ENCODE results near the gene GRID1. TPM values are rescaled to one million over a fixed set of nuclear protein-coding genes. Genes with fewer than 3 reads are reported as not detected.

GRID1 gene
- total RNA-seq, 1 donor from 2014 or later: not detected

- no peak overlapping the region for H3K4me3 Mint-ChIP-seq
- TF ChIP-seq CTCF (IDR thresholded peaks at IDR 0.05): no peak
- H3K36me3 Mint-ChIP-seq (ENCODE audit: low read depth): no peaks in the 10 kb centered on the region
- no peak overlapping the region for H3K27ac Mint-ChIP-seq
- DNase-seq: no peak
- peaks cover 6% of the 10 kb centered on the region for H3K27me3 Mint-ChIP-seq
- no peaks in the 10 kb centered on the region for H3K9me3 Mint-ChIP-seq
- no peaks in the 10 kb centered on the region for H3K4me1 Mint-ChIP-seq
- ATAC-seq (ENCODE audit: low read depth): no peak
- intact Hi-C loops (cut with micrococcal nuclease): no loop called here
- ChIA-PET POLR2A (no interaction called here), CTCF (no interaction called here)
Observed at GRCh38 chr10:85578860-85579259, 787.7 kb downstream of the GRID1 start.

GRCh38 chr10:85575441-85575840 is 791.2 kb downstream of the GRID1 start:
- Mint-ChIP-seq H3K27me3 (peaks cover 7% of the 10 kb centered on the region), H3K9me3 (no peaks in the 10 kb centered on the region), H3K27ac (no peak overlapping the region), H3K4me1 (no peaks in the 10 kb centered on the region), H3K36me3 (ENCODE audit: low read depth) (no peaks in the 10 kb centered on the region), H3K4me3 (no peak overlapping the region)
- intact Hi-C loops (cut with micrococcal nuclease): no loop called here
- no peak for DNase-seq
- POLR2A ChIA-PET: no interaction called here
- no peak for ATAC-seq (ENCODE audit: low read depth)
- no peak for TF ChIP-seq CTCF (IDR thresholded peaks at IDR 0.05)
- CTCF ChIA-PET: no interaction called here

GRCh38 chr10:85570871-85571270 is 795.7 kb downstream of the GRID1 start:
- Mint-ChIP-seq H3K27ac (no peak overlapping the region), H3K36me3 (ENCODE audit: low read depth) (no peaks in the 10 kb centered on the region), H3K4me1 (no peaks in the 10 kb centered on the region), H3K27me3 (peaks cover 6% of the 10 kb centered on the region), H3K4me3 (no peak overlapping the region), H3K9me3 (no peaks in the 10 kb centered on the region)
- no peak for ATAC-seq (ENCODE audit: low read depth)
- no peak for DNase-seq
- intact Hi-C loops (cut with micrococcal nuclease): no loop called here
- CTCF ChIA-PET: no interaction called here
- POLR2A ChIA-PET: no interaction called here
- TF ChIP-seq CTCF (IDR thresholded peaks at IDR 0.05): no peak

GRCh38 chr10:85565381-85565780 is 801.2 kb downstream of the GRID1 start:
- no peak overlapping the region for H3K4me3 Mint-ChIP-seq
- intact Hi-C loops (cut with micrococcal nuclease): no loop called here
- no peak for TF ChIP-seq CTCF (IDR thresholded peaks at IDR 0.05)
- H3K4me1 Mint-ChIP-seq: no peaks in the 10 kb centered on the region
- POLR2A ChIA-PET: no interaction called here
- no peaks in the 10 kb centered on the region for H3K9me3 Mint-ChIP-seq
- no peak overlapping the region for H3K27ac Mint-ChIP-seq
- H3K27me3 Mint-ChIP-seq: no peaks in the 10 kb centered on the region
- DNase-seq (no peak), ATAC-seq (ENCODE audit: low read depth) (no peak)
- H3K36me3 Mint-ChIP-seq (ENCODE audit: low read depth): no peaks in the 10 kb centered on the region
- CTCF ChIA-PET: no interaction called here

DNA sequence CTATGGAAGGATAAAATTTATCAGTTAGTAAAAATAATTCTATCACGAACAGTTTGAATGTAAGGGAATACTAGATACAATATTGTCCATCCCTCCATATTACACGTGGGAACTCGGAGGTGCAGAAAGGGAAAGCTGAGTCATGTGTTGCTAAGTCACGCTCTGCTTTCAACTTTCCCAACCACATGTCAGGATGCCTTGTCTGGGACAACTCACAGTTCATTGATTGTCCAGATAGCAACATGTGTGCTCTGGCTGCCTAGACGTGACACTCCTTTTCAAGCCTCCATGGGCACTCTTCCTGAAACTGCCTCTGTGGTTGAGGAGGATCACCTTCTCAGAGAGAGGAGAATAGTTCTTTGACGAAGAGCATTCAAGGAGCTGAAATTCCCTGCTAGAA is 808.1 kb downstream of the GRID1 start:
- Mint-ChIP-seq H3K27me3 (no peaks in the 10 kb centered on the region), H3K36me3 (ENCODE audit: low read depth) (no peaks in the 10 kb centered on the region), H3K27ac (no peak overlapping the region), H3K9me3 (no peaks in the 10 kb centered on the region), H3K4me3 (no peak overlapping the region), H3K4me1 (no peaks in the 10 kb centered on the region)
- DNase-seq: no peak
- intact Hi-C loops (cut with micrococcal nuclease): no loop called here
- ChIA-PET POLR2A (no interaction called here), CTCF (no interaction called here)
- ATAC-seq (ENCODE audit: low read depth): no peak
- no peak for TF ChIP-seq CTCF (IDR thresholded peaks at IDR 0.05)

Data from activated B cell treated with CpG ODN at 0.5 μM for 24 hours (primary cell).